H1 (cell line): ENCODE results near the gene RABEP1. TPM values are rescaled to one million over a fixed set of nuclear protein-coding genes. Genes with fewer than 3 reads are reported as not detected.

Source experiments
- CTCF ChIA-PET: fragments of 300-600 bp; sonication (Branson Sonifier 250); formaldehyde crosslinking; loops from one replicate; lab custom pipeline; 2021; ENCODE audit not compliant: partially characterized antibody; lab: Charles Lee
- POLR2A ChIA-PET: fragments of 300-600 bp; sonication (Branson Sonifier 250); formaldehyde crosslinking; loops from one replicate; lab custom pipeline; 2021; ENCODE audit warnings: inconsistent platforms; ENCODE audit not compliant: partially characterized antibody; lab: Charles Lee
- DNase-seq, 2 experiments: peaks; one replicate each; pipeline versions ENCODE4 v3.0.0 to v3.0.0-alpha.2; 2010 to 2022; ENCODE audit warnings: low spot score in 2 of 2, low read depth in 1 of 2, mixed read lengths in 1 of 2
- FAIRE-seq: peaks from 2 replicates; lab custom pipeline; 2011; peaks lifted over from hg19 to GRCh38; lab: Jason Lieb, UNC
- H2AFZ ChIP-seq: 2 replicates; pipeline ENCODE4 v1.8.1; 2012; ENCODE audit warnings: low read length, inconsistent platforms
- H2AK5ac ChIP-seq: 2 replicates; pipeline ENCODE4 v1.6.1; 2013; ENCODE audit warnings: low read depth, low read length
- H2BK120ac ChIP-seq: replicated peaks from 2 replicates; pipeline ENCODE3; 2013; ENCODE audit warnings: low read depth, low read length, inconsistent platforms
- H2BK12ac ChIP-seq: 2 replicates; pipeline ENCODE4 v1.6.1; 2013; ENCODE audit warnings: low read depth, low read length
- H2BK15ac ChIP-seq: 2 replicates; pipeline ENCODE4 v1.6.1; 2013; ENCODE audit warnings: low read length
- H2BK20ac ChIP-seq: 2 replicates; pipeline ENCODE4 v1.6.1; 2013; ENCODE audit warnings: low read length
- H2BK5ac ChIP-seq: 2 replicates; pipeline ENCODE4 v1.6.1; 2013; ENCODE audit warnings: low read depth, low read length
- H3K14ac ChIP-seq: 2 replicates; pipeline ENCODE4 v1.6.1; 2013; ENCODE audit warnings: inconsistent platforms; ENCODE audit not compliant: insufficient read length
- H3K18ac ChIP-seq: 2 replicates; pipeline ENCODE4 v1.6.1; 2013; ENCODE audit warnings: low read length; ENCODE audit errors: extremely low read depth
- H3K23ac ChIP-seq: 2 replicates; pipeline ENCODE4 v1.6.1; 2013; ENCODE audit warnings: inconsistent platforms; ENCODE audit not compliant: insufficient read length
- H3K23me2 ChIP-seq: 2 replicates; pipeline ENCODE4 v1.6.1; 2013; ENCODE audit warnings: low read depth, low read length
- H3K27ac ChIP-seq: 2 replicates; pipeline ENCODE4 v1.6.1; 2011; ENCODE audit warnings: low read depth, low read length, inconsistent platforms
- H3K27me3 ChIP-seq, 4 experiments: replicated peaks in 1 of 4; 1 replicate in 1 of 4; 2 replicates in 3 of 4; pipeline versions ENCODE4 v1.6.1 to v1.8.1; 2011 to 2013; ENCODE audit warnings: low read length in 3 of 4, mild to moderate bottlenecking in 3 of 4, inconsistent platforms in 2 of 4, mixed read lengths in 2 of 4, moderate library complexity in 1 of 4; ENCODE audit not compliant: control insufficient read depth in 3 of 4, insufficient read depth in 3 of 4; ENCODE audit errors: extremely low read depth in 1 of 4
- H3K36me3 ChIP-seq, 4 experiments: 2 replicates each; pipeline versions ENCODE4 v1.6.1 to v1.8.1; 2011 to 2013; ENCODE audit warnings: mild to moderate bottlenecking in 4 of 4, low read length in 3 of 4, moderate library complexity in 2 of 4, control low read depth in 1 of 4, inconsistent platforms in 1 of 4; ENCODE audit not compliant: insufficient read depth in 4 of 4, control insufficient read depth in 2 of 4
- H3K4ac ChIP-seq: replicated peaks from 2 replicates; pipeline ENCODE3; 2013; ENCODE audit warnings: low read length, low read depth, mixed read lengths, inconsistent platforms; ENCODE audit not compliant: insufficient read length
- H3K4me1 ChIP-seq, 4 experiments: replicated peaks in 1 of 4; 1 replicate in 1 of 4; 2 replicates in 3 of 4; pipeline versions ENCODE4 v1.6.1 to v1.8.1; 2011 to 2013; ENCODE audit warnings: low read length in 3 of 4, inconsistent platforms in 2 of 4, mixed read lengths in 1 of 4; ENCODE audit not compliant: insufficient read depth in 4 of 4, control insufficient read depth in 3 of 4
- H3K4me2 ChIP-seq, 2 experiments: 2 replicates each; pipeline versions ENCODE4 v1.6.1 to v1.8.1; 2011 to 2013; ENCODE audit warnings: low read depth in 2 of 2, low read length in 2 of 2, control low read depth in 1 of 2, inconsistent platforms in 1 of 2, mild to moderate bottlenecking in 1 of 2; ENCODE audit not compliant: insufficient read depth in 1 of 2
- H3K4me3 ChIP-seq, 4 experiments: fragments of 200-600, 300-600 bp in 1 of 4; sonication (generic), shearing (Covaris generic), sonication (Bioruptor Twin) in 1 of 4; 2 replicates each; pipeline versions ENCODE4 v1.5.1 to v1.8.1; 2011 to 2016; ENCODE audit warnings: low read length in 4 of 4, low read depth in 3 of 4, control low read depth in 2 of 4, inconsistent platforms in 2 of 4, mild to moderate bottlenecking in 2 of 4, mixed read lengths in 1 of 4, moderate library complexity in 1 of 4; ENCODE audit not compliant: insufficient read depth in 2 of 4; ENCODE audit errors: extremely low read depth in 1 of 4
- H3K56ac ChIP-seq: replicated peaks from 2 replicates; pipeline ENCODE3; 2013; ENCODE audit warnings: low read depth, mild to moderate bottlenecking, mixed read lengths, low read length, inconsistent platforms; ENCODE audit not compliant: insufficient read length
- H3K79me1 ChIP-seq: 2 replicates; pipeline ENCODE4 v1.6.1; 2013; ENCODE audit warnings: low read depth, low read length, control low read depth
- H3K79me2 ChIP-seq, 2 experiments: 2 replicates each; pipeline versions ENCODE4 v1.6.1 to v1.8.1; 2012 to 2013; ENCODE audit warnings: low read length in 2 of 2, mild to moderate bottlenecking in 2 of 2, inconsistent platforms in 1 of 2; ENCODE audit not compliant: insufficient read depth in 2 of 2, control insufficient read depth in 1 of 2
- H3K9ac ChIP-seq, 4 experiments: replicated peaks in 1 of 4; 1 replicate in 1 of 4; 2 replicates in 3 of 4; pipeline versions ENCODE4 v1.6.1 to v1.8.1; 2011 to 2013; ENCODE audit warnings: low read depth in 3 of 4, low read length in 3 of 4, control low read depth in 2 of 4, mild to moderate bottlenecking in 2 of 4, moderate library complexity in 2 of 4, inconsistent platforms in 1 of 4; ENCODE audit errors: extremely low read depth in 1 of 4
- H3K9me3 ChIP-seq, 2 experiments: 2 replicates each; pipeline versions ENCODE4 v1.6.1 to v1.8.1; 2012 to 2013; ENCODE audit warnings: mild to moderate bottlenecking in 2 of 2, moderate library complexity in 2 of 2, control low read depth in 1 of 2, inconsistent platforms in 1 of 2, low read depth in 1 of 2, low read length in 1 of 2, mixed read lengths in 1 of 2; ENCODE audit not compliant: insufficient read depth in 2 of 2
- H4K20me1 ChIP-seq, 2 experiments: replicated peaks in 1 of 2; 2 replicates each; pipeline versions ENCODE3 to v1.8.1; 2011 to 2013; ENCODE audit warnings: inconsistent platforms in 2 of 2, low read length in 2 of 2, mild to moderate bottlenecking in 1 of 2; ENCODE audit not compliant: insufficient read depth in 2 of 2, control insufficient read depth in 1 of 2
- H4K5ac ChIP-seq: 2 replicates; pipeline ENCODE4 v1.6.1; 2013; ENCODE audit warnings: low read length, low read depth, mixed read lengths, inconsistent platforms; ENCODE audit not compliant: insufficient read length
- H4K8ac ChIP-seq: 2 replicates; pipeline ENCODE4 v1.8.0; 2013; ENCODE audit warnings: mild to moderate bottlenecking, moderate library complexity, low read length, inconsistent platforms; ENCODE audit not compliant: insufficient read depth; ENCODE audit errors: extremely low read depth
- H4K91ac ChIP-seq: replicated peaks from 2 replicates; pipeline ENCODE3; 2013; ENCODE audit warnings: low read length, mixed read lengths, inconsistent platforms; ENCODE audit not compliant: insufficient read length
- BACH1 ChIP-seq: IDR thresholded peaks from 2 replicates; pipeline ENCODE4 v1.6.1; 2012; ENCODE audit warnings: low read length, improper control_type of control experiment
- NANOG ChIP-seq: IDR thresholded peaks from 2 replicates; pipeline ENCODE4 v1.6.1; 2011; ENCODE audit warnings: low read length, low read depth, mild to moderate bottlenecking, inconsistent platforms; ENCODE audit not compliant: insufficient read depth, poor library complexity, severe bottlenecking
- SRF ChIP-seq: IDR thresholded peaks from 2 replicates; pipeline ENCODE4 v1.6.1; 2011; ENCODE audit warnings: mild to moderate bottlenecking, low read depth, low read length, moderate library complexity
- ZNF274 ChIP-seq: IDR thresholded peaks from 2 replicates; pipeline ENCODE4 v1.7.0; 2012; ENCODE audit warnings: low read length, borderline replicate concordance; ENCODE audit errors: extremely low read depth
- WGBS, 2 experiments: shearing (Covaris generic) in 1 of 2; methylation state at CpG; one replicate each; pipeline versions ENCODE4 v1.1.6 to v1.1.7; 2013 to 2015; ENCODE audit warnings: low lambda C conversion rate in 2 of 2, mixed read lengths in 2 of 2, inconsistent platforms in 1 of 2, low coverage in 1 of 2, missing lambda C conversion rate in 1 of 2; ENCODE audit not compliant: insufficient replicate concordance in 2 of 2, insufficient coverage in 1 of 2, insufficient read length in 1 of 2; ENCODE audit errors: extremely low coverage in 1 of 2, missing lambda C conversion rate in 1 of 2; 5-methylcytosine and 5-hydroxymethylcytosine counted together
- polyA plus RNA-seq, 7 experiments: library from polyadenylated mRNA; depleted of rRNA in 3 of 7; stranded (reverse) in 5 of 7; unstranded in 2 of 7; fragments of >200 nt in 5 of 7; fragments of 200-250 nt in 2 of 7; gene quantifications; 1 replicate in 5 of 7; 2 replicates in 1 of 7; 4 replicates in 1 of 7; pipeline versions ENCODE4 v1.2.1 to v1.2.3, GENCODE V29; 2011 to 2013; ENCODE audit warnings: missing spikeins in 2 of 7, mixed read lengths in 2 of 7
- total RNA-seq: library from RNA; stranded (reverse); fragmentation: NEBNext Ultra II Directional; extraction: Animal tissue kit (Norgen Biotek cat#: 25700); gene quantifications from 2 replicates; pipeline ENCODE4 v1.2.1, GENCODE V29; 2021

Gene RABEP1
- total and polyA plus RNA-seq, 2 of the 8 experiments (the other 6 are each of a cell fraction or from before 2014, with no cell fraction given) = 8.5 to 52.3 TPM

- CTCF ChIA-PET = interaction anchor here (0.7 to 1.2 kb wide), 2 partner anchors 20 to 864 kb away, joined by 3 to 4 read pairs; no protein-coding TSS in a partner anchor
- no peak overlapping the region for H3K27ac ChIP-seq
- no peak overlapping the region for H3K4me3 ChIP-seq
- no peak overlapping the region for H2BK120ac ChIP-seq
- H3K4me2 ChIP-seq = no peak overlapping the region
- no peak overlapping the region for H2BK5ac ChIP-seq
- H4K20me1 ChIP-seq = peaks cover 2 to 3% of the 10 kb centered on the region in 2 experiments
- H4K5ac ChIP-seq = no peak overlapping the region
- no peak overlapping the region for H2AK5ac ChIP-seq
- no peak overlapping the region for H2BK20ac ChIP-seq
- H3K23me2 ChIP-seq = peaks cover under 1% of the 10 kb centered on the region; the same call in 1 of the 2 replicates
- peaks cover 0 to 3% (median under 1%) of the 10 kb centered on the region in 4 experiments; a peak in 3 of 7 replicates for H3K4me1 ChIP-seq
- H3K9ac ChIP-seq = no peak overlapping the region
- DNase-seq (no peak), FAIRE-seq (no peak)
- no peak overlapping the region for H3K23ac ChIP-seq
- H3K56ac ChIP-seq = no peak overlapping the region
- H3K18ac ChIP-seq = no peak overlapping the region
- no peak overlapping the region for H3K4ac ChIP-seq
- no peaks in the 10 kb centered on the region for H3K27me3 ChIP-seq
- H2AFZ ChIP-seq = no peak overlapping the region
- no peak overlapping the region for H2BK12ac ChIP-seq
- no peaks in the 10 kb centered on the region for H3K9me3 ChIP-seq
- peaks cover 32 to 86% (median 76%) of the 10 kb centered on the region in 4 experiments for H3K36me3 ChIP-seq
- H2BK15ac ChIP-seq = no peak overlapping the region
- 90% methylated on average over 3 of the region's 3 CpGs; no CpG with 5 or more reads in 1 of the 2 experiments for WGBS, 2 experiments
- POLR2A ChIA-PET = interaction anchor here (0.6 to 17.4 kb wide), 4 partner anchors 11 to 501 kb away, joined by 3 to 228 read pairs (median 114); partner anchors contain the start of genes C1QBP, NUP88 and RPAIN
- H3K79me2 ChIP-seq = peaks cover 6 to 22% of the 10 kb centered on the region in 2 experiments
- H3K14ac ChIP-seq = no peak overlapping the region
- no peak overlapping the region for H4K91ac ChIP-seq
- H4K8ac ChIP-seq = no peak overlapping the region
- peaks cover 6% of the 10 kb centered on the region; the same call in 1 of the 2 replicates for H3K79me1 ChIP-seq
- TF ChIP-seq BACH1 (no peak), SRF (no peak), NANOG (no peak), ZNF274 (no peak)
Measured at GRCh38 chr17:5425826-5426225, 143.7 kb downstream of the RABEP1 start.
